OCI-LY7 (cell line): ENCODE data around the gene SCARB1. TPM values are rescaled to one million over a fixed set of nuclear protein-coding genes. Genes with fewer than 3 reads are reported as not detected.

Experiments
- BruUV-seq: library from RNA; stranded (reverse); fragments of 400-500 nt; replicated peaks from 2 replicates; lab custom pipeline; 2021; lab: Mats Ljungman, UMichigan
- CTCF ChIA-PET: fragments of 300-600 bp; sonication (Branson Sonifier 250); formaldehyde crosslinking; loops from one replicate; lab custom pipeline; 2022; ENCODE audit warnings: antibody characterized with exemption; ENCODE audit not compliant: unreplicated experiment; lab: Charles Lee
- POLR2A ChIA-PET: fragments of 300-600 bp; sonication (Branson Sonifier 250); formaldehyde crosslinking; loops from one replicate; lab custom pipeline; 2022; ENCODE audit warnings: antibody characterized with exemption; lab: Charles Lee
- DNase-seq: peaks from one replicate; pipeline ENCODE4 v3.0.0-alpha.2; 2015; ENCODE audit warnings: low spot score
- H2AFZ ChIP-seq: fragments of 200-600 bp; sonication (generic), shearing (Covaris generic); 2 replicates; pipeline ENCODE4 v1.6.1; 2014; ENCODE audit warnings: mild to moderate bottlenecking, antibody characterized with exemption, low read length, moderate library complexity
- H3K27ac ChIP-seq: fragments of 200-600 bp; sonication (generic); 2 replicates; pipeline ENCODE4 v1.5.1; 2014; ENCODE audit warnings: mixed run types, low read depth, mild to moderate bottlenecking, moderate library complexity, low read length, inconsistent platforms; ENCODE audit not compliant: poor library complexity, severe bottlenecking
- H3K36me3 ChIP-seq: fragments of 200-600 bp; sonication (generic); 2 replicates; pipeline ENCODE4 v1.6.1; 2014; ENCODE audit warnings: mild to moderate bottlenecking, antibody characterized with exemption, low read length, moderate library complexity, mixed read lengths; ENCODE audit not compliant: insufficient read depth
- H3K4me1 ChIP-seq: fragments of 200-600 bp; sonication (generic); 2 replicates; pipeline ENCODE4 v1.5.1; 2014; ENCODE audit warnings: mild to moderate bottlenecking, low read length; ENCODE audit not compliant: insufficient read depth, poor library complexity, severe bottlenecking
- H3K4me2 ChIP-seq: fragments of 200-600 bp; sonication (generic); 2 replicates; pipeline ENCODE4 v1.6.1; 2014; ENCODE audit warnings: mild to moderate bottlenecking, low read length
- H3K4me3 ChIP-seq: fragments of 200-600 bp; sonication (generic); 2 replicates; pipeline ENCODE4 v1.5.1; 2014; ENCODE audit warnings: mild to moderate bottlenecking, low read depth, low read length; ENCODE audit not compliant: poor library complexity, severe bottlenecking
- H3K79me2 ChIP-seq: fragments of 200-600 bp; sonication (generic); 2 replicates; pipeline ENCODE4 v1.6.1; 2016; ENCODE audit warnings: low read depth, mild to moderate bottlenecking, low read length, moderate library complexity, mixed read lengths; ENCODE audit not compliant: insufficient read depth
- H3K9me2 ChIP-seq: fragments of 200-600 bp; sonication (generic); 2 replicates; pipeline ENCODE4 v1.6.1; 2016; ENCODE audit warnings: mild to moderate bottlenecking, low read length, mixed read lengths; ENCODE audit not compliant: insufficient read depth
- H3K9me3 ChIP-seq: fragments of 200-600 bp; sonication (generic); 2 replicates; pipeline ENCODE4 v1.6.1; 2014; ENCODE audit warnings: mild to moderate bottlenecking, mixed run types, low read length, mixed read lengths
- H4K20me1 ChIP-seq: fragments of 200-600 bp; sonication (generic); 2 replicates; pipeline ENCODE4 v1.6.1; 2014; ENCODE audit warnings: mild to moderate bottlenecking, antibody characterized with exemption, low read length, moderate library complexity, mixed read lengths; ENCODE audit not compliant: insufficient read depth
- EZH2phosphoT487 ChIP-seq: fragments of 200-600 bp; sonication (generic); IDR thresholded peaks from 2 replicates; pipeline ENCODE4 v1.6.1; 2018; ENCODE audit warnings: low read depth, borderline replicate concordance, mild to moderate bottlenecking, mixed run types, antibody characterized with exemption, low read length, moderate library complexity, mixed read lengths
- intact Hi-C: fragments of 100-400 bp; cut with micrococcal nuclease; formaldehyde crosslinking; loops from one replicate; pipeline ENCODE4 v1.10.0; 2022; ENCODE audit not compliant: unreplicated experiment
- total RNA-seq, 2 experiments: library from RNA; depleted of rRNA in 1 of 2; stranded (reverse); fragments of >200 nt in 1 of 2; shearing (Covaris generic) in 1 of 2; gene quantifications; 2 replicates each; pipeline ENCODE4 v1.2.3, GENCODE V29; 2014 to 2022
- TF ChIP-seq, protein P1 (sequence below): fragments of 200-600 bp; sonication (generic); conservative IDR thresholded peaks from 2 replicates; pipeline ENCODE4 v1.5.1; 2014; ENCODE audit warnings: mild to moderate bottlenecking, antibody characterized with exemption, low read length, moderate library complexity, mixed read lengths

Gene SCARB1
- total RNA-seq, 2 experiments from 2014 or later: 42.9 to 112 TPM

DNA sequence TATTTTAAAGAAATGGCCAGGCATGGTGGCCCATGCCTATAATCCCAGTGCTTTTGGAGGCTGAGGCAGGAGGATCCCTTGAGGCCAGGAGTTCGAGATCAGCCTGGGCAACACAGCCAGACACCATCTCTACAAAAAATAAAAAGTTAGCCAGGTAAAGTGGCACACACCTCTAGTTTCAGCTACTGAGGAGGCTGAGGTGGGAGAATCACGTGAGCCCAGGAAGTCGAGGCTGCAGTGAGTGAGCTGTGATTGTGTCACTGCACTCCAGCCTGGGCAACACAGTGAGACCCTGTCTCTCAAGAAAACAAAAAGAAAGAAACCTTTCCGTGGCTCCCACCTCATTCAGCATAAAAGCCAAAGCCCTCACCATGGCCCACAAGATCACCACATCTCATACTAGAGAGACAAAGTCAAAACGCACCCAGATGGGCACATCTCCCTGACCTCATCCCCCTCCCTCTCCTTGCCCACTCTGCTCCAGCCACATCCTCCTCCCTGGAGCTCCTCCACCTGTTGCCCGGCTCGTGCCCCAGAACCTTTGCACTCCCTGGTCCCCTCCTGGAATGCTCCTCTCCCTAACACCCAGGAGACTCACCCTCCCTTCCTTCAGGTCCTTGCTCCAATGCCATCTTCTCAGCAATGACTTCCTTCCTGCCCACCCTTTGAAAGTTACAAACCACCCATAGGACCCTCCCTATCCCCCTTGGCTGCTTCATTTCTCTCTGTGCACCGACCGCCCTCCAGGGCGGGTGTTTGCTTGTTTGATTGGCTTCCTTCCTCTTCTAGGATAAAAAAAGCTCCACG is 4.8 kb upstream of the SCARB1 start:
- Histone ChIP-seq H3K9me2 (no peaks in the 10 kb centered on the region), H4K20me1 (no peaks in the 10 kb centered on the region), H3K9me3 (no peaks in the 10 kb centered on the region), H3K36me3 (no peaks in the 10 kb centered on the region), H3K4me2 (no peak overlapping the region), H2AFZ (no peak overlapping the region), H3K4me3 (no peak overlapping the region), H3K79me2 (peaks cover under 1% of the 10 kb centered on the region; the same call in 1 of the 2 replicates), H3K27ac (no peak overlapping the region), H3K4me1 (peaks cover 26% of the 10 kb centered on the region)
- CTCF ChIA-PET: no interaction called here
- POLR2A ChIA-PET: no interaction called here
- intact Hi-C loops: no loop called here
- BruUV-seq: no TSS peak
- TF ChIP-seq, protein P1, sequence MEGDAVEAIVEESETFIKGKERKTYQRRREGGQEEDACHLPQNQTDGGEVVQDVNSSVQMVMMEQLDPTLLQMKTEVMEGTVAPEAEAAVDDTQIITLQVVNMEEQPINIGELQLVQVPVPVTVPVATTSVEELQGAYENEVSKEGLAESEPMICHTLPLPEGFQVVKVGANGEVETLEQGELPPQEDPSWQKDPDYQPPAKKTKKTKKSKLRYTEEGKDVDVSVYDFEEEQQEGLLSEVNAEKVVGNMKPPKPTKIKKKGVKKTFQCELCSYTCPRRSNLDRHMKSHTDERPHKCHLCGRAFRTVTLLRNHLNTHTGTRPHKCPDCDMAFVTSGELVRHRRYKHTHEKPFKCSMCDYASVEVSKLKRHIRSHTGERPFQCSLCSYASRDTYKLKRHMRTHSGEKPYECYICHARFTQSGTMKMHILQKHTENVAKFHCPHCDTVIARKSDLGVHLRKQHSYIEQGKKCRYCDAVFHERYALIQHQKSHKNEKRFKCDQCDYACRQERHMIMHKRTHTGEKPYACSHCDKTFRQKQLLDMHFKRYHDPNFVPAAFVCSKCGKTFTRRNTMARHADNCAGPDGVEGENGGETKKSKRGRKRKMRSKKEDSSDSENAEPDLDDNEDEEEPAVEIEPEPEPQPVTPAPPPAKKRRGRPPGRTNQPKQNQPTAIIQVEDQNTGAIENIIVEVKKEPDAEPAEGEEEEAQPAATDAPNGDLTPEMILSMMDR: no peak
- TF ChIP-seq EZH2phosphoT487: no peak
- DNase-seq: no peak

DNA sequence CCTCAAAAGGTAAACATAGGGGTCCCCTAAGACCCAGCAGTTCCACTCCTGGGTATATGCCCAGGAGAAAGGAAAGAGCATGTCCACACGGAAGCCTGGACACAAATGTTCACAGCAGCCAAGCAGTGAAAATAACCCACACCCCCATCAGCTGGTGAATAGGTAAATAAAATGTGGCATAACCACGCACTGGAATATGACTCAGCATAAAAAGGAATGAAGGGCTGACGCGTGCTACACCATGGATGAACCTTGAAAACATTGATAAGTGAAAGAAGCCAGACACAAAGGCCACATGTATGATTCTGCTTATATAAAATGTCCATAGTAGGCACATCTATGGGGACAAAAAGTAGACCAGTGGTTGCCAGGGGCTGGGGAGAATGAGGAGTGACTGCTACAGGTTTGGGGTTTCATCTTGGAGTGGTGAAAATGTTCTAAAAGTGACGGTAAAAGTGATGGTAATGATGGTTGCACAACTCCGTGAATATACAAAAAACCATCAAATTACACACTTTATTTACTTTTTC is 3.8 kb upstream of the SCARB1 start:
- Histone ChIP-seq H3K4me1 (peaks cover 26% of the 10 kb centered on the region), H3K9me3 (no peaks in the 10 kb centered on the region), H2AFZ (peak overlapping the region; percentile 28; the same call in 1 of the 2 replicates), H3K27ac (no peak overlapping the region), H3K4me2 (no peak overlapping the region), H4K20me1 (no peaks in the 10 kb centered on the region), H3K36me3 (no peaks in the 10 kb centered on the region), H3K79me2 (peaks cover 10% of the 10 kb centered on the region; the same call in 1 of the 2 replicates), H3K9me2 (no peaks in the 10 kb centered on the region), H3K4me3 (no peak overlapping the region)
- intact Hi-C loops: no loop called here
- no peak for TF ChIP-seq EZH2phosphoT487
- TF ChIP-seq, protein P1: no peak
- no peak for DNase-seq
- POLR2A ChIA-PET: no interaction called here
- no TSS peak for BruUV-seq
- CTCF ChIA-PET: no interaction called here
